ENCODE data around the gene ADAP1. TPM values are rescaled to one million over a fixed set of nuclear protein-coding genes. Genes with fewer than 3 reads are reported as not detected.
"Not testable (repeated sequence)": the region's sequence is repeated elsewhere in the genome, so short reads cannot be mapped to it uniquely, and the experiment has no call there.

The ADAP1 gene
- total RNA-seq, 6 experiments from 2014 or later: 1.4 to 4.2 (median 2.7) TPM

- 82% methylated on average over 3 of the region's 18 CpGs for WGBS (ENCODE audit: insufficient coverage, low coverage, low lambda C conversion rate, missing lambda C conversion rate)
- no peaks in the 10 kb centered on the region for H3K4me1 ChIP-seq
- ATAC-seq: peak in 1 of 4 donors; percentile 4
- no peaks in the 10 kb centered on the region for H3K36me3 ChIP-seq
- intact Hi-C loops (cut with DNase I): no loop called here
- no peaks in the 10 kb centered on the region for H3K9me3 ChIP-seq
- TF ChIP-seq CTCF (IDR thresholded peaks at IDR 0.05) (no peak), POLR2A (IDR thresholded peaks at IDR 0.05) (no peak)
- peak; percentile 25 to 51 (median 48) for DNase-seq
- H3K27me3 ChIP-seq: no peaks in the 10 kb centered on the region
- H3K4me3 ChIP-seq: no peak overlapping the region
- no peak overlapping the region for H3K27ac ChIP-seq
Observed at GRCh38 chr7:925601-926000, 28.9 kb downstream of the ADAP1 start.

DNA sequence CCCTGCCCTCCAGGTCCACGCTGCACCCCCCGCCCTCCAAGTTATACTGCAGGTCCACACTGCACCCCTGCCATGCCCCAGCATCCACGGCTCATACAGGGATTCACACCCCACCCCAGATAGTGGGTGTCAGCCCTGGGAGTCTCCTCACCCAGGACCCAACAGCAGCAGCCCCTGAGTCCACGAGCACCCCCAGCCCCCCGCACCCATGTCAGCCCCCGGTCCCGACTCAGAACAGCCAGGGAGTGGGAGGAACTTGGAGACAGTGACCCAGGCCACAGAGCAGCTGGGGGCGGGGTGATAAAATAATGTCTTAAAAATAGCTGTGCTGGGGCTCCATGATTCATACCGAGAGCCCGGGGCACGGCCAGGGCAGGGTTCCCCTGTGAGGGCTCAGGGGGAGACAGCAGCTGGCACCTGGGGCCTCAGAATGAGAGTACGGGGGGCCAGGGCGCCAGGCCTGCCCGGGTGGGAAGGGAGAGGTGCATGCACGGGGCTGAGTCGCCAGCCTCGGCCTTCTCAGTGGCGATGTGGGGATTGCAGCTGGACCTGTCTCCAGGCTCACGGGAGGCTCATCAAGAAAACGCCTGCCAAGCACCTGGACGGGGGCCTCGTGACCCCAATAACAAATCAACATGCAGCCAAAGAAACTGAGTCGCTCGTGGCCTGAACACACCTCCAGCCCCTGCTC, 29.8 kb downstream of the ADAP1 start:
- Histone ChIP-seq H3K4me3 (no peak overlapping the region), H3K27ac (no peak overlapping the region), H3K27me3 (no peaks in the 10 kb centered on the region), H3K36me3 (no peaks in the 10 kb centered on the region), H3K9me3 (no peaks in the 10 kb centered on the region), H3K4me1 (no peaks in the 10 kb centered on the region)
- TF ChIP-seq POLR2A (IDR thresholded peaks at IDR 0.05) (no peak), CTCF (IDR thresholded peaks at IDR 0.05) (no peak)
- ATAC-seq (peak in 1 of 4 donors; percentile 11), DNase-seq (peak; percentile 28 to 55 (median 45))
- intact Hi-C loops (cut with DNase I): no loop called here
- 40% methylated on average over 11 of the region's 24 CpGs for WGBS (ENCODE audit: insufficient coverage, low coverage, low lambda C conversion rate, missing lambda C conversion rate)

- ATAC-seq; intact Hi-C loops (cut with DNase I); H3K27ac ChIP-seq; H3K4me3 ChIP-seq; H3K4me1 ChIP-seq; H3K36me3 ChIP-seq; H3K9me3 ChIP-seq; H3K27me3 ChIP-seq: not testable (repeated sequence)
- WGBS (ENCODE audit: insufficient coverage, low coverage, low lambda C conversion rate, missing lambda C conversion rate): 67% methylated on average over 8 of the region's 25 CpGs
- DNase-seq: peak in 2 of 3 donors; percentile 39 to 55
Observed at GRCh38 chr7:924042-924441, 30.4 kb downstream of the ADAP1 start.

- TF ChIP-seq CTCF (IDR thresholded peaks at IDR 0.05) (no peak), POLR2A (IDR thresholded peaks at IDR 0.05) (no peak)
- no peak overlapping the region for H3K4me3 ChIP-seq
- H3K9me3 ChIP-seq: no peaks in the 10 kb centered on the region
- ATAC-seq: peak; percentile 67 to 83 (median 74)
- peak; percentile 70 to 82 (median 78) for DNase-seq
- H3K4me1 ChIP-seq: no peaks in the 10 kb centered on the region
- WGBS (ENCODE audit: insufficient coverage, low coverage, low lambda C conversion rate, missing lambda C conversion rate): 27% methylated on average over 7 of the region's 40 CpGs
- peak overlapping the region; percentile 21 to 60 (median 44) for H3K27ac ChIP-seq
- intact Hi-C loops (cut with DNase I): no loop called here
- no peaks in the 10 kb centered on the region for H3K27me3 ChIP-seq
- H3K36me3 ChIP-seq: no peaks in the 10 kb centered on the region
Observed at GRCh38 chr7:923108-924041, 31.1 kb downstream of the ADAP1 start.
